A673 (cell line): ENCODE results near the gene ADH1B. TPM values are rescaled to one million over a fixed set of nuclear protein-coding genes. Genes with fewer than 3 reads are reported as not detected.

ENCODE experiments used
- BruUV-seq: library from RNA; stranded (reverse); fragments of 400-500 nt; replicated peaks from 2 replicates; lab custom pipeline; 2021; lab: Mats Ljungman, UMichigan
- CTCF ChIA-PET: fragments of 300-600 bp; sonication (Branson Sonifier 250); formaldehyde crosslinking; loops from one replicate; lab custom pipeline; 2022; ENCODE audit warnings: antibody characterized with exemption; lab: Charles Lee
- POLR2A ChIA-PET: fragments of 300-600 bp; sonication (Branson Sonifier 250); formaldehyde crosslinking; loops from one replicate; lab custom pipeline; 2022; ENCODE audit warnings: antibody characterized with exemption; ENCODE audit not compliant: low non-redundant PET; lab: Charles Lee
- DNase-seq: peaks from one replicate; pipeline ENCODE4 v3.0.0-alpha.2; 2015; ENCODE audit warnings: low spot score
- H3K27ac ChIP-seq: fragments of 200-600 bp; sonication (generic); 2 replicates; pipeline ENCODE4 v1.5.1; 2016; ENCODE audit warnings: mixed run types, low read depth, mild to moderate bottlenecking, mixed read lengths, antibody characterized with exemption, low read length; ENCODE audit not compliant: poor library complexity, severe bottlenecking
- H3K27me3 ChIP-seq: fragments of 200-600 bp; sonication (generic); replicated peaks from 2 replicates; pipeline ENCODE4 v1.6.1; 2017; ENCODE audit warnings: mixed run types, low read depth, mild to moderate bottlenecking, mixed read lengths, antibody characterized with exemption, low read length; ENCODE audit not compliant: insufficient read depth, poor library complexity
- H3K36me3 ChIP-seq: fragments of 200-600 bp; sonication (generic); 2 replicates; pipeline ENCODE4 v1.6.1; 2016; ENCODE audit warnings: mixed run types, mild to moderate bottlenecking, mixed read lengths, antibody characterized with exemption, low read length; ENCODE audit not compliant: insufficient read depth, poor library complexity, severe bottlenecking
- H3K4me1 ChIP-seq: fragments of 200-600 bp; sonication (generic); 2 replicates; pipeline ENCODE4 v1.6.1; 2017; ENCODE audit warnings: mixed run types, mild to moderate bottlenecking, mixed read lengths, antibody characterized with exemption, low read length; ENCODE audit not compliant: insufficient read depth, poor library complexity, severe bottlenecking
- H3K4me3 ChIP-seq: fragments of 200-600 bp; sonication (generic); 2 replicates; pipeline ENCODE4 v1.5.1; 2016; ENCODE audit warnings: low read depth, mixed run types, mild to moderate bottlenecking, mixed read lengths, low read length; ENCODE audit not compliant: poor library complexity, severe bottlenecking
- H3K9me3 ChIP-seq: fragments of 200-600 bp; sonication (generic); 2 replicates; pipeline ENCODE4 v1.6.1; 2016; ENCODE audit warnings: mixed run types, low read depth, mild to moderate bottlenecking, mixed read lengths, antibody characterized with exemption, low read length; ENCODE audit not compliant: poor library complexity, severe bottlenecking
- EZH2 ChIP-seq: fragments of 200-600 bp; sonication (generic); IDR thresholded peaks from 2 replicates; pipeline ENCODE4 v1.6.1; 2017; ENCODE audit warnings: borderline replicate concordance, low read depth, mild to moderate bottlenecking, mixed read lengths, antibody characterized with exemption, low read length; ENCODE audit not compliant: poor library complexity, severe bottlenecking
- intact Hi-C: fragments of 100-400 bp; cut with micrococcal nuclease; formaldehyde crosslinking; loops from one replicate; pipeline ENCODE4 v1.10.0; 2022; ENCODE audit not compliant: unreplicated experiment
- total RNA-seq: library from RNA; stranded (reverse); gene quantifications from 2 replicates; pipeline ENCODE4 v1.2.3, GENCODE V29; 2021
- TF ChIP-seq, protein P1 (sequence below): fragments of 300-800, 200-600 bp; sonication (generic); conservative IDR thresholded peaks from 2 replicates; pipeline ENCODE4 v1.5.1; 2017; ENCODE audit warnings: low read depth, mild to moderate bottlenecking, antibody characterized with exemption, low read length, moderate library complexity, mixed read lengths

Gene ADH1B
- total RNA-seq, 1 experiment from 2014 or later = not detected

DNA sequence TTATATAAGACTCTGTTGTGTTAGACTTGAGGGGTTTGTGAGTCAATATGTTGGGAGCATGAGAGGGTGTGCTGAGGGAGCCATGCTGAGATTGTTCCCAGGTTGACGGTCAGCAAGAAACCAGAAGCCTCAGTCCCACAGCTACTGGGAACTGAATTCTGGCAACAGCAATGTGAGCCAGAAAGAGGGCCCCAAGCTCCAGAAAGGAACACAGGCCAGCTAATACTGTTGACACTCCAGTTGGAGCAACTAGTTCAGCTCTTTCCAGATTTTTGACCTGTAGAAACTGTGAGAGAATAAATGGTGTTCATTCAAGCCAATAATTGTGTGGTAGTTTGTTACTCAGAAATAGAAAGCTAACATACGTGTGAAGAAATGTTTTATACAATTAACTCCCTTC, 47.5 kb downstream of the ADH1B start:
- no peak for DNase-seq
- ChIA-PET POLR2A (no interaction called here), CTCF (no interaction called here)
- no peak for TF ChIP-seq EZH2
- TF ChIP-seq, protein P1, sequence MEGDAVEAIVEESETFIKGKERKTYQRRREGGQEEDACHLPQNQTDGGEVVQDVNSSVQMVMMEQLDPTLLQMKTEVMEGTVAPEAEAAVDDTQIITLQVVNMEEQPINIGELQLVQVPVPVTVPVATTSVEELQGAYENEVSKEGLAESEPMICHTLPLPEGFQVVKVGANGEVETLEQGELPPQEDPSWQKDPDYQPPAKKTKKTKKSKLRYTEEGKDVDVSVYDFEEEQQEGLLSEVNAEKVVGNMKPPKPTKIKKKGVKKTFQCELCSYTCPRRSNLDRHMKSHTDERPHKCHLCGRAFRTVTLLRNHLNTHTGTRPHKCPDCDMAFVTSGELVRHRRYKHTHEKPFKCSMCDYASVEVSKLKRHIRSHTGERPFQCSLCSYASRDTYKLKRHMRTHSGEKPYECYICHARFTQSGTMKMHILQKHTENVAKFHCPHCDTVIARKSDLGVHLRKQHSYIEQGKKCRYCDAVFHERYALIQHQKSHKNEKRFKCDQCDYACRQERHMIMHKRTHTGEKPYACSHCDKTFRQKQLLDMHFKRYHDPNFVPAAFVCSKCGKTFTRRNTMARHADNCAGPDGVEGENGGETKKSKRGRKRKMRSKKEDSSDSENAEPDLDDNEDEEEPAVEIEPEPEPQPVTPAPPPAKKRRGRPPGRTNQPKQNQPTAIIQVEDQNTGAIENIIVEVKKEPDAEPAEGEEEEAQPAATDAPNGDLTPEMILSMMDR = no peak
- intact Hi-C loops = no loop called here
- no TSS peak for BruUV-seq
- no peak overlapping the region for H3K4me3 ChIP-seq
- no peaks in the 10 kb centered on the region for H3K4me1 ChIP-seq
- H3K27ac ChIP-seq = no peak overlapping the region
- H3K36me3 ChIP-seq = no peaks in the 10 kb centered on the region
- H3K27me3 ChIP-seq = no peaks in the 10 kb centered on the region
- H3K9me3 ChIP-seq = no peaks in the 10 kb centered on the region

DNA sequence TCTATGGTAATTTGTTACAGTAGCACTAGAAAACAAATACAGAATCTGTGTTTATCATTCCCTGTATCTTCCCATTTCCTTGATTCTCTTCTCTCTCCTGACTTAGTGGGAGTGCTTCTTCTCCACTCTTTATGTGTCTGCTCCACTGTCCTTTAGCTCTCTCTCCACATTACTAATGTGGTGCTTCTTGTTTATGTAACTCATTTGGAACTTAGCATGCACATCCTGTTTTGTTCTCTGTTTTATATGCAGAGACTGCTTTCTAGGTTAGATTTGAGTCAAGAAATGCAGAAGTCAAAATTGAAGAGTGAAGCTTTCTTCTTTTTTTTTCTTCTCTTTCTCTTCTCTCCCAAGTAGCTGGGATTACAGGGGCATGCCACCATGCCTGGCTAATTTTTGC, 56.3 kb downstream of the ADH1B start:
- no peak for TF ChIP-seq EZH2
- TF ChIP-seq, protein P1 = no peak
- intact Hi-C loops = no loop called here
- CTCF ChIA-PET = no interaction called here
- Histone ChIP-seq H3K27me3 (no peaks in the 10 kb centered on the region), H3K27ac (no peak overlapping the region), H3K4me3 (no peak overlapping the region), H3K4me1 (no peaks in the 10 kb centered on the region), H3K9me3 (no peaks in the 10 kb centered on the region), H3K36me3 (no peaks in the 10 kb centered on the region)
- BruUV-seq = no TSS peak
- no peak for DNase-seq
- POLR2A ChIA-PET = no interaction called here

Other genes with a start within 250 kb of the ADH1B start
- gene ADH5, start 232.6 kb downstream of the ADH1B start, total RNA-seq = 220 and 223 TPM in 2 replicates
- gene ADH4, start 177.1 kb downstream of the ADH1B start, total RNA-seq = not detected in 2 replicates
- gene ADH6, start 102.2 kb downstream of the ADH1B start, total RNA-seq = not detected in 2 replicates
- not detected in 2 replicates for gene ADH1A, start 30.4 kb downstream of the ADH1B start, total RNA-seq
- gene ADH1C, start 31.3 kb upstream of the ADH1B start, total RNA-seq = not detected in 2 replicates
- gene ADH7, start 113.9 kb upstream of the ADH1B start, total RNA-seq = not detected in 2 replicates
- gene C4orf17, start 189.6 kb upstream of the ADH1B start, total RNA-seq = not detected in 2 replicates
- gene TRMT10A, start 242.6 kb upstream of the ADH1B start, total RNA-seq = 2.4 and 4.6 TPM in 2 replicates